HepG2 (cell line): Measurements from ENCODE around the gene DAB1. TPM values are rescaled to one million over a fixed set of nuclear protein-coding genes. Genes with fewer than 3 reads are reported as not detected.

Experiments used
- ATAC-seq: fragments of 200-7000 bp; cut with Tn5 transposase; 3 replicates; pipeline ENCODE4 v1.9.1; 2020; ENCODE audit warnings: mild to moderate bottlenecking, moderate library complexity
- BruUV-seq: library from RNA; stranded (reverse); fragments of 400-500 nt; replicated peaks from 2 replicates; lab custom pipeline; 2021; lab: Mats Ljungman, UMichigan
- CTCF ChIA-PET: fragments of 300-600 bp; formaldehyde crosslinking; extraction: SDS; loops from one replicate; lab custom pipeline; 2021; ENCODE audit warnings: low total read pairs, inconsistent platforms, low intra/inter-chr PET ratio; lab: Yijun Ruan, JAX
- POLR2A ChIA-PET: fragments of 350-600 bp; sonication (Branson Sonifier 250); formaldehyde crosslinking; loops from one replicate; lab custom pipeline; 2020; ENCODE audit warnings: antibody characterized with exemption, inconsistent platforms; lab: Yijun Ruan, JAX
- DNase-seq: peaks from one replicate; pipeline ENCODE4 v3.0.0-alpha.2; 2015; ENCODE audit warnings: low spot score
- FAIRE-seq: peaks from 3 replicates; lab custom pipeline; 2011; peaks lifted over from hg19 to GRCh38; lab: Jason Lieb, UNC
- H2AFZ ChIP-seq: one replicate; pipeline ENCODE4 v1.6.1; 2011; ENCODE audit warnings: low read length, inconsistent platforms
- H3K27ac ChIP-seq: fragments of 300-600 bp; 3 replicates; pipeline ENCODE4 v1.8.0; 2011; ENCODE audit warnings: mixed run types, mild to moderate bottlenecking, mixed read lengths, low read length, inconsistent platforms; ENCODE audit not compliant: insufficient read depth; ENCODE audit errors: extremely low read length
- H3K27me3 ChIP-seq, 2 experiments: fragments of 200-600 bp in 1 of 2; 2 replicates in 1 of 2; 3 replicates in 1 of 2; pipeline versions ENCODE4 v1.6.0 to v1.8.0; 2011; ENCODE audit warnings: low read length in 2 of 2, mild to moderate bottlenecking in 2 of 2, moderate library complexity in 2 of 2, inconsistent platforms in 1 of 2; ENCODE audit not compliant: insufficient read depth in 2 of 2, control insufficient read depth in 1 of 2
- H3K36me3 ChIP-seq, 2 experiments: fragments of 200-600 bp in 1 of 2; replicated peaks in 1 of 2; 2 replicates in 1 of 2; 3 replicates in 1 of 2; pipeline versions ENCODE4 v1.5.1 to v1.8.0; 2011; ENCODE audit warnings: low read length in 2 of 2, inconsistent platforms in 1 of 2; ENCODE audit not compliant: insufficient read depth in 2 of 2, control insufficient read depth in 1 of 2
- H3K4me1 ChIP-seq: 2 replicates; pipeline ENCODE4 v1.5.1; 2012; ENCODE audit warnings: low read length, inconsistent platforms; ENCODE audit not compliant: insufficient read depth
- H3K4me2 ChIP-seq: 2 replicates; pipeline ENCODE4 v1.6.0; 2011; ENCODE audit warnings: low read depth, low read length, inconsistent platforms
- H3K4me3 ChIP-seq, 3 experiments: fragments of 200-600 bp in 1 of 3; sonication (generic), shearing (Covaris generic) in 1 of 3; replicated peaks in 1 of 3; 2 replicates each; pipeline ENCODE4 v1.5.1; 2011 to 2016; ENCODE audit warnings: low read length in 3 of 3, inconsistent platforms in 2 of 3, low read depth in 2 of 3, mild to moderate bottlenecking in 2 of 3, control low read depth in 1 of 3, mixed read lengths in 1 of 3; ENCODE audit not compliant: insufficient read depth in 1 of 3
- H3K79me2 ChIP-seq: one replicate; pipeline ENCODE4 v1.6.1; 2011; ENCODE audit warnings: low read length, inconsistent platforms; ENCODE audit not compliant: insufficient read depth
- H3K9ac ChIP-seq: 2 replicates; pipeline ENCODE4 v1.6.0; 2011; ENCODE audit warnings: mild to moderate bottlenecking, low read depth, low read length, inconsistent platforms; ENCODE audit not compliant: insufficient read depth
- H3K9me3 ChIP-seq: 2 replicates; pipeline ENCODE4 v1.5.1; 2012; ENCODE audit warnings: mild to moderate bottlenecking, low read length
- H4K20me1 ChIP-seq: 2 replicates; pipeline ENCODE4 v1.6.0; 2011; ENCODE audit warnings: inconsistent platforms, mild to moderate bottlenecking, low read length, moderate library complexity; ENCODE audit not compliant: insufficient read depth
- AHDC1 ChIP-seq: sonication (generic); formaldehyde crosslinking; IDR thresholded peaks from 2 replicates; pipeline ENCODE4 v1.5.1; 2020; ENCODE audit warnings: mild to moderate bottlenecking, missing genetic modification reagents, borderline replicate concordance
- AKAP8 ChIP-seq: sonication (generic); formaldehyde crosslinking; IDR thresholded peaks from 2 replicates; pipeline ENCODE4 v1.5.1; 2020; ENCODE audit warnings: mild to moderate bottlenecking, missing genetic modification reagents
- KLF15 ChIP-seq: sonication (generic); formaldehyde crosslinking; IDR thresholded peaks from 2 replicates; pipeline ENCODE4 v1.8.1; 2023; ENCODE audit warnings: borderline replicate concordance, mild to moderate bottlenecking, inconsistent platforms, missing genetic modification reagents, mixed read lengths
- ZNF501 ChIP-seq: sonication (generic); formaldehyde crosslinking; IDR thresholded peaks from 2 replicates; pipeline ENCODE4 v1.5.1; 2020; ENCODE audit warnings: mild to moderate bottlenecking, moderate library complexity, missing genetic modification reagents
- ZNF780A ChIP-seq: sonication (generic); formaldehyde crosslinking; IDR thresholded peaks from 2 replicates; pipeline ENCODE4 v1.8.0; 2022; ENCODE audit warnings: mild to moderate bottlenecking, missing genetic modification reagents, moderate library complexity
- WGBS: methylation state at CpG from one replicate; pipeline ENCODE4 v1.1.6; 2017; ENCODE audit warnings: low lambda C conversion rate; 5-methylcytosine and 5-hydroxymethylcytosine counted together
- in situ Hi-C: cut with HindIII; loops from 2 replicates; pipeline ENCODE4 v1.10.0; 2017; ENCODE audit warnings: low pct_unique_long_range_greater_than_20kb; ENCODE audit not compliant: extremely low pct_ligation_motif_present
- intact Hi-C: fragments of 100-400 bp; cut with micrococcal nuclease; formaldehyde crosslinking; loops from one replicate; pipeline ENCODE4 v1.10.0; 2022; ENCODE audit not compliant: unreplicated experiment
- polyA plus RNA-seq, 8 experiments: library from polyadenylated mRNA; depleted of rRNA in 3 of 8; stranded (reverse) in 7 of 8; unstranded in 1 of 8; fragments of >200 nt; fragmentation: Illumina TruSeq in 4 of 8; extraction: Trizol in 4 of 8; gene quantifications; 2 replicates each; pipeline versions ENCODE4 v1.2.1 to v1.2.3, GENCODE V29; 2011 to 2016; ENCODE audit warnings: low read depth in 4 of 8, missing spikeins in 1 of 8, mixed read lengths in 1 of 8; ENCODE audit not compliant: insufficient read depth in 1 of 8
- total RNA-seq, 5 experiments: library from RNA; depleted of rRNA; stranded (reverse); fragments of >200 nt; fragmentation: Illumina TruSeq; extraction: Trizol; gene quantifications; 2 replicates each; pipeline ENCODE4 v1.2.3, GENCODE V29; 2016; ENCODE audit warnings: low read depth in 1 of 5

Gene DAB1
- total and polyA plus RNA-seq, 2 of the 13 experiments (the other 11 are each of a cell fraction or from before 2014, with no cell fraction given) = 0.04 to 0.13 TPM

GRCh38 chr1:57158604-57158998, 265.3 kb downstream of the DAB1 start (continued):
- TF ChIP-seq AHDC1 (CRISPR knock-in tag) (no peak), ZNF501 (no peak)

- 46% methylated on average over 8 of the region's 8 CpGs for WGBS
- Histone ChIP-seq H3K4me2 (no peak overlapping the region), H3K9ac (no peak overlapping the region), H3K36me3 (no peaks in the 10 kb centered on the region), H3K4me3 (no peak overlapping the region), H4K20me1 (no peaks in the 10 kb centered on the region), H3K27ac (no peak overlapping the region), H3K79me2 (no peaks in the 10 kb centered on the region), H3K9me3 (no peaks in the 10 kb centered on the region), H2AFZ (no peak overlapping the region), H3K4me1 (no peaks in the 10 kb centered on the region), H3K27me3 (no peaks in the 10 kb centered on the region)
- no peak for TF ChIP-seq AKAP8 (CRISPR knock-in tag)
- no peak for TF ChIP-seq ZNF780A (CRISPR knock-in tag)
- no peak for TF ChIP-seq KLF15 (CRISPR knock-in tag)
- no peak for ATAC-seq
- FAIRE-seq = no peak
- ChIA-PET POLR2A (no interaction called here), CTCF (no interaction called here)
- in situ Hi-C loops (no loop called here), intact Hi-C loops (no loop called here)
- no TSS peak for BruUV-seq
- DNase-seq = no peak
Measured at GRCh38 chr1:57157818-57158603, 265.8 kb downstream of the DAB1 start.
